HG02970 (cell line): Measurements from ENCODE around the gene TACC3.

Experiments used
- ATAC-seq: cut with Tn5 transposase; IDR thresholded peaks from one replicate; pipeline ENCODE4 v1.9.1; 2021; ENCODE audit warnings: mild to moderate bottlenecking, moderate library complexity, moderate number of reproducible peaks; ENCODE audit not compliant: unreplicated experiment, low FRiP score

The TACC3 gene

GRCh38 chr4:1756893-1757779, 35.8 kb downstream of the TACC3 start:
- ATAC-seq, result no peak

- ATAC-seq, result no peak
These were observed 36.5 kb downstream of the TACC3 start for GRCh38 chr4:1757836-1758235.

GRCh38 chr4:1758306-1759121, 37.2 kb downstream of the TACC3 start:
- ATAC-seq, result no peak

GRCh38 chr4:1759170-1759817, 38.0 kb downstream of the TACC3 start:
- no peak for ATAC-seq

GRCh38 chr4:1759818-1760223, 38.5 kb downstream of the TACC3 start:
- no peak for ATAC-seq

- ATAC-seq, result no peak
These were observed 39.3 kb downstream of the TACC3 start for GRCh38 chr4:1760521-1761071.

GRCh38 chr4:1761130-1761689, 39.9 kb downstream of the TACC3 start:
- ATAC-seq, result no peak

GRCh38 chr4:1762264-1763010, 41.1 kb downstream of the TACC3 start:
- no peak for ATAC-seq

- ATAC-seq, result no peak
These were observed 41.8 kb downstream of the TACC3 start for GRCh38 chr4:1763070-1763549.

GRCh38 chr4:1763550-1764080, 42.3 kb downstream of the TACC3 start:
- ATAC-seq, result no peak

- no peak for ATAC-seq
These were observed 43.3 kb downstream of the TACC3 start for GRCh38 chr4:1764670-1765069.

GRCh38 chr4:1765409-1766072, 44.2 kb downstream of the TACC3 start:
- no peak for ATAC-seq

- no peak for ATAC-seq
These were observed 45.1 kb downstream of the TACC3 start for GRCh38 chr4:1766106-1767060.

- ATAC-seq, result no peak
These were observed 45.9 kb downstream of the TACC3 start for GRCh38 chr4:1767061-1767769.

GRCh38 chr4:1767770-1768366, 46.5 kb downstream of the TACC3 start:
- no peak for ATAC-seq

- ATAC-seq, result no peak
These were observed 47.2 kb downstream of the TACC3 start for GRCh38 chr4:1768367-1769034.
